ENCODE data around the gene SDR42E2.

DNA sequence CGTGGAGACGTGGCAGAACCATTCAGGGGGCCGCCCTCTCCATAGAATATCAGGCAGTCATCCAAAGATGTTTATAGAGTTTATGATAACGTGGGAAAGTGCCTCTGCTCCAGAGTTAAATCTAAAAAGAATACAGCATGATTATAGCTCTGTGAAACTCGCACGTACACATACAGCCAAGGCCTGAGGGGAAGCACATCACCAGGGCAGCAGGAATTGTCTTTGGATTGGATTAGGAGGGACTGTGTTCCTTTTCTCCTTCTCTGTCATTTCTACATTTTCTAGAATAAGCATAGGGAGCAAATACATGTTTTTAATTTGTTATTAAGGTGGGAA lies 70.7 kb downstream of the SDR42E2 start:
- TF ChIP-seq, protein P1, sequence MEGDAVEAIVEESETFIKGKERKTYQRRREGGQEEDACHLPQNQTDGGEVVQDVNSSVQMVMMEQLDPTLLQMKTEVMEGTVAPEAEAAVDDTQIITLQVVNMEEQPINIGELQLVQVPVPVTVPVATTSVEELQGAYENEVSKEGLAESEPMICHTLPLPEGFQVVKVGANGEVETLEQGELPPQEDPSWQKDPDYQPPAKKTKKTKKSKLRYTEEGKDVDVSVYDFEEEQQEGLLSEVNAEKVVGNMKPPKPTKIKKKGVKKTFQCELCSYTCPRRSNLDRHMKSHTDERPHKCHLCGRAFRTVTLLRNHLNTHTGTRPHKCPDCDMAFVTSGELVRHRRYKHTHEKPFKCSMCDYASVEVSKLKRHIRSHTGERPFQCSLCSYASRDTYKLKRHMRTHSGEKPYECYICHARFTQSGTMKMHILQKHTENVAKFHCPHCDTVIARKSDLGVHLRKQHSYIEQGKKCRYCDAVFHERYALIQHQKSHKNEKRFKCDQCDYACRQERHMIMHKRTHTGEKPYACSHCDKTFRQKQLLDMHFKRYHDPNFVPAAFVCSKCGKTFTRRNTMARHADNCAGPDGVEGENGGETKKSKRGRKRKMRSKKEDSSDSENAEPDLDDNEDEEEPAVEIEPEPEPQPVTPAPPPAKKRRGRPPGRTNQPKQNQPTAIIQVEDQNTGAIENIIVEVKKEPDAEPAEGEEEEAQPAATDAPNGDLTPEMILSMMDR (conservative IDR thresholded peaks at IDR 0.05; ENCODE audit: low read depth, low read length) = no peak
- no peak for TF ChIP-seq EZH2 (IDR thresholded peaks at IDR 0.05; ENCODE audit: borderline replicate concordance, low read depth, low read length, poor library complexity, severe bottlenecking)
